ENCODE results near the gene PTGES3L.

The PTGES3L gene

DNA sequence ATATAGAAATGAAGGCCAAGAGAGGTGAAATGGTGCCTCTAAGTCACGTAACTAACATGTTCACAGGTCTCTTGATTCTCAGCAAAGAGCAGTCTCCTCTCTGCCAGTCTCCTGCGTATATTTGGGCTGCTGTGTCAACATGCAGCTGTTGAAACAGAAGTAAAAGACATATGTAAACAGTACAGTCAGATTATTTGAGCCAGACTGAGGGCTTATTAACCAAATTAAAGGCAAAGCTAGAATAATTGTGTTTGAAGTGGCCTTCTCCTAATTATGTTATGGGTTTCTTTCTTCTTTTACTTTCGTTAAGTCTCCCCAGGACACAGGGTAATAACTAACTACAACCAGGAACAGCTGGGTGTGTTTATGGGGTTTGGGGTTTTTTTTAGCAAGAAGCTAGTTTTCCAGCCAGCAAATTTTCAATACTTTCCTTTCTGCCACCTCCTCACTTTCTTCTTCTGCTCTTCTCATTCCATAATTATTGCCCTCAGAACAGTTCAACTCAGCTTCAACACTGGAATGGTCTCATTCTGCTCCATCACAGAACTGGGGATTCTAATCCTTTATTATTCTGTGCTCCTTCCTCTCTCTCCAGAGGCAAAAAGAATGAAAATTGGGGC lies 60.9 kb downstream of the PTGES3L start:
- DNase-seq = no peak
